HepG2 (cell line): ENCODE data around the gene PSMB3. TPM values are rescaled to one million over a fixed set of nuclear protein-coding genes. Genes with fewer than 3 reads are reported as not detected.

Experiments used
- AFF4 ChIP-seq: sonication (generic); formaldehyde crosslinking; IDR thresholded peaks from 2 replicates; pipeline ENCODE4 v1.4.0; 2020; ENCODE audit warnings: missing genetic modification reagents
- AKAP8 ChIP-seq: sonication (generic); formaldehyde crosslinking; IDR thresholded peaks from 2 replicates; pipeline ENCODE4 v1.5.1; 2020; ENCODE audit warnings: mild to moderate bottlenecking, missing genetic modification reagents
- ATF5 ChIP-seq: sonication (generic); formaldehyde crosslinking; IDR thresholded peaks from 2 replicates; pipeline ENCODE4 v1.4.0; 2020; ENCODE audit warnings: mild to moderate bottlenecking, low read depth, missing genetic modification reagents
- CEBPB ChIP-seq: IDR thresholded peaks from 2 replicates; pipeline ENCODE4 v1.6.1; 2011; ENCODE audit warnings: low read depth, low read length, improper control_type of control experiment, borderline replicate concordance
- DR1 ChIP-seq: sonication (generic); formaldehyde crosslinking; IDR thresholded peaks from 2 replicates; pipeline ENCODE4 v1.8.0; 2021; ENCODE audit warnings: mild to moderate bottlenecking, missing genetic modification reagents, inconsistent platforms
- FOXK2 ChIP-seq: fragments of 450-650 bp; IDR thresholded peaks from 2 replicates; pipeline ENCODE4 v1.6.1; 2016
- MEIS2 ChIP-seq: sonication (generic); formaldehyde crosslinking; IDR thresholded peaks from 2 replicates; pipeline ENCODE4 v1.9.0; 2021; ENCODE audit warnings: mild to moderate bottlenecking, missing genetic modification reagents
- MIER2 ChIP-seq: IDR thresholded peaks from 2 replicates; pipeline ENCODE4 v1.6.1; 2016; ENCODE audit warnings: missing biosample characterization, missing genetic modification reagents
- NONO ChIP-seq, 2 experiments: fragments of 450-650 bp in 1 of 2; sonication (generic) in 1 of 2; formaldehyde crosslinking in 1 of 2; IDR thresholded peaks in 1 of 2; conservative IDR thresholded peaks in 1 of 2; 2 replicates each; pipeline versions ENCODE4 v1.6.1 to v1.8.0; 2017 to 2022; ENCODE audit warnings: mild to moderate bottlenecking in 1 of 2, missing genetic modification reagents in 1 of 2, moderate library complexity in 1 of 2
- PAF1 ChIP-seq: IDR thresholded peaks from 2 replicates; pipeline ENCODE4 v1.6.1; 2016; ENCODE audit warnings: missing genetic modification reagents, missing compliant biosample characterization
- PAWR ChIP-seq: sonication (generic); formaldehyde crosslinking; IDR thresholded peaks from 2 replicates; pipeline ENCODE4 v1.4.0; 2020; ENCODE audit warnings: missing genetic modification reagents, mild to moderate bottlenecking, borderline replicate concordance
- SOX6 ChIP-seq, 2 experiments: fragments of 450-650 bp in 1 of 2; sonication (generic) in 1 of 2; formaldehyde crosslinking in 1 of 2; IDR thresholded peaks; 2 replicates each; pipeline versions ENCODE4 v1.4.0 to v1.6.1; 2017 to 2020; ENCODE audit warnings: antibody characterized with exemption in 1 of 2, mild to moderate bottlenecking in 1 of 2, missing genetic modification reagents in 1 of 2
- TFE3 ChIP-seq: IDR thresholded peaks from 2 replicates; pipeline ENCODE4 v1.6.1; 2016
- ZNF335 ChIP-seq: sonication (generic); formaldehyde crosslinking; IDR thresholded peaks from 2 replicates; pipeline ENCODE4 v1.4.0; 2020; ENCODE audit warnings: missing genetic modification reagents
- ZNF432 ChIP-seq: sonication (generic); formaldehyde crosslinking; IDR thresholded peaks from 2 replicates; pipeline ENCODE4 v1.5.0; 2020; ENCODE audit warnings: missing genetic modification reagents, mild to moderate bottlenecking, borderline replicate concordance
- ZNF484 ChIP-seq: sonication (generic); formaldehyde crosslinking; IDR thresholded peaks from 2 replicates; pipeline ENCODE4 v1.5.1; 2020; ENCODE audit warnings: mild to moderate bottlenecking, low read depth, missing genetic modification reagents, borderline replicate concordance
- ZNF562 ChIP-seq: sonication (generic); formaldehyde crosslinking; IDR thresholded peaks from 2 replicates; pipeline ENCODE4 v1.8.0; 2022; ENCODE audit warnings: missing genetic modification reagents, borderline replicate concordance
- ZNF670 ChIP-seq: sonication (generic); formaldehyde crosslinking; IDR thresholded peaks from 2 replicates; pipeline ENCODE4 v1.8.0; 2022; ENCODE audit warnings: mild to moderate bottlenecking, missing genetic modification reagents, borderline replicate concordance
- ZNF678 ChIP-seq: sonication (generic); formaldehyde crosslinking; IDR thresholded peaks from 2 replicates; pipeline ENCODE4 v1.4.0; 2020; ENCODE audit warnings: mild to moderate bottlenecking, missing genetic modification reagents
- ZNF782 ChIP-seq: sonication (generic); formaldehyde crosslinking; IDR thresholded peaks from 2 replicates; pipeline ENCODE4 v1.4.0; 2020; ENCODE audit warnings: missing genetic modification reagents, mild to moderate bottlenecking, borderline replicate concordance
- ZZZ3 ChIP-seq: sonication (generic); formaldehyde crosslinking; IDR thresholded peaks from 2 replicates; pipeline ENCODE4 v1.4.0; 2020; ENCODE audit warnings: missing genetic modification reagents, mild to moderate bottlenecking, borderline replicate concordance
- polyA plus RNA-seq, 8 experiments: library from polyadenylated mRNA; depleted of rRNA in 3 of 8; stranded (reverse) in 7 of 8; unstranded in 1 of 8; fragments of >200 nt; fragmentation: Illumina TruSeq in 4 of 8; extraction: Trizol in 4 of 8; gene quantifications; 2 replicates each; pipeline versions ENCODE4 v1.2.1 to v1.2.3, GENCODE V29; 2011 to 2016; ENCODE audit warnings: low read depth in 4 of 8, missing spikeins in 1 of 8, mixed read lengths in 1 of 8; ENCODE audit not compliant: insufficient read depth in 1 of 8
- total RNA-seq, 5 experiments: library from RNA; depleted of rRNA; stranded (reverse); fragments of >200 nt; fragmentation: Illumina TruSeq; extraction: Trizol; gene quantifications; 2 replicates each; pipeline ENCODE4 v1.2.3, GENCODE V29; 2016; ENCODE audit warnings: low read depth in 1 of 5

The PSMB3 gene
- total and polyA plus RNA-seq, 2 of the 13 experiments (the other 11 are each of a cell fraction or from before 2014, with no cell fraction given), result 366 to 517 TPM

GRCh38 chr17:38735161-38735997 is 17.2 kb upstream of the PSMB3 start (continued):
- TF ChIP-seq ZNF782 (CRISPR knock-in tag) (no peak), PAF1 (CRISPR knock-in tag) (peak; percentile 66; the same call in 1 of the 2 replicates), ZNF562 (no peak), DR1 (no peak), ZNF335 (no peak), MEIS2 (CRISPR knock-in tag) (no peak), ZZZ3 (CRISPR knock-in tag) (no peak), AKAP8 (CRISPR knock-in tag) (peak; percentile 90), SOX6 (IDR thresholded peaks at IDR 0.05) (no peak), SOX6 (CRISPR knock-in tag; IDR thresholded peaks at IDR 0.05) (peak; percentile 42), ATF5 (no peak), CEBPB (no peak), MIER2 (no peak), TFE3 (no peak), NONO (IDR thresholded peaks at IDR 0.05) (no peak), NONO (CRISPR knock-in tag; conservative IDR thresholded peaks at IDR 0.05) (peak; percentile 73), PAWR (CRISPR knock-in tag) (no peak), ZNF678 (CRISPR knock-in tag) (no peak), ZNF670 (no peak), FOXK2 (no peak), AFF4 (CRISPR knock-in tag) (no peak), ZNF484 (peak; percentile 60; the same call in 1 of the 2 replicates), ZNF432 (CRISPR knock-in tag) (no peak)
